IMR-90 (cell line): ENCODE results near the gene STAT3. TPM values are rescaled to one million over a fixed set of nuclear protein-coding genes. Genes with fewer than 3 reads are reported as not detected.

Source experiments
- ATAC-seq: fragments of 200-7000 bp; cut with Tn5 transposase; 2 replicates; pipeline ENCODE4 v1.9.1; 2020; ENCODE audit warnings: low read depth, mild to moderate bottlenecking, moderate library complexity
- BruUV-seq: library from RNA; stranded (reverse); fragments of 400-500 nt; replicated peaks from 2 replicates; lab custom pipeline; 2021; lab: Mats Ljungman, UMichigan
- CTCF ChIA-PET: fragments of 300-600 bp; formaldehyde crosslinking; extraction: SDS; loops from one replicate; lab custom pipeline; 2021; ENCODE audit warnings: antibody characterized with exemption; lab: Yijun Ruan, JAX
- POLR2A ChIA-PET: fragments of 300-600 bp; sonication (Branson Sonifier 250); formaldehyde crosslinking; loops from one replicate; lab custom pipeline; 2022; ENCODE audit warnings: antibody characterized with exemption; ENCODE audit not compliant: unreplicated experiment; lab: Charles Lee
- DNase-seq: peaks from one replicate; pipeline ENCODE4 v3.0.0; 2013
- H2AFZ ChIP-seq: replicated peaks from 2 replicates; pipeline ENCODE3; 2013; ENCODE audit warnings: low read length, mild to moderate bottlenecking; ENCODE audit not compliant: poor library complexity
- H2AK5ac ChIP-seq: 2 replicates; pipeline ENCODE4 v1.6.1; 2013; ENCODE audit warnings: low read depth, low read length, inconsistent platforms
- H2AK9ac ChIP-seq: replicated peaks from 2 replicates; pipeline ENCODE3; 2013; ENCODE audit warnings: mild to moderate bottlenecking, low read depth, low read length, moderate library complexity; ENCODE audit not compliant: poor library complexity
- H2BK120ac ChIP-seq: 2 replicates; pipeline ENCODE4 v1.6.1; 2013; ENCODE audit warnings: low read depth, low read length, inconsistent platforms
- H2BK15ac ChIP-seq: 3 replicates; pipeline ENCODE4 v1.6.1; 2013; ENCODE audit warnings: low read depth, low read length, inconsistent platforms
- H2BK20ac ChIP-seq: 2 replicates; pipeline ENCODE4 v1.6.1; 2013; ENCODE audit warnings: low read depth, mild to moderate bottlenecking, inconsistent platforms, low read length, moderate library complexity
- H2BK5ac ChIP-seq: 2 replicates; pipeline ENCODE4 v1.6.1; 2013; ENCODE audit warnings: mild to moderate bottlenecking, low read depth, low read length, inconsistent platforms; ENCODE audit not compliant: poor library complexity, severe bottlenecking
- H3K14ac ChIP-seq: replicated peaks from 2 replicates; pipeline ENCODE4 v1.6.1; 2013; ENCODE audit warnings: low read depth, low read length, inconsistent platforms
- H3K18ac ChIP-seq: 2 replicates; pipeline ENCODE4 v1.6.1; 2013; ENCODE audit warnings: low read depth, low read length, control low read depth
- H3K23ac ChIP-seq: 2 replicates; pipeline ENCODE4 v1.6.1; 2013; ENCODE audit warnings: low read depth, low read length, inconsistent platforms
- H3K27ac ChIP-seq: 2 replicates; pipeline ENCODE4 v1.5.1; 2013; ENCODE audit warnings: mild to moderate bottlenecking, control low read depth, low read length; ENCODE audit not compliant: insufficient read depth
- H3K27me3 ChIP-seq: 2 replicates; pipeline ENCODE4 v1.6.1; 2013; ENCODE audit warnings: low read length; ENCODE audit not compliant: control insufficient read depth, insufficient read depth
- H3K36me3 ChIP-seq: 2 replicates; pipeline ENCODE4 v1.6.1; 2013; ENCODE audit warnings: low read length, mixed read lengths; ENCODE audit not compliant: control insufficient read depth, insufficient read depth
- H3K4ac ChIP-seq: 2 replicates; pipeline ENCODE4 v1.6.1; 2013; ENCODE audit warnings: low read depth, low read length, inconsistent platforms
- H3K4me1 ChIP-seq: 2 replicates; pipeline ENCODE4 v1.6.1; 2013; ENCODE audit warnings: low read length, mixed read lengths; ENCODE audit not compliant: control insufficient read depth, insufficient read depth
- H3K4me2 ChIP-seq: 2 replicates; pipeline ENCODE4 v1.6.1; 2013; ENCODE audit warnings: low read depth, mild to moderate bottlenecking, control low read depth, low read length, moderate library complexity
- H3K4me3 ChIP-seq: 2 replicates; pipeline ENCODE4 v1.5.1; 2013; ENCODE audit warnings: low read depth, mild to moderate bottlenecking, control low read depth, low read length, moderate library complexity; ENCODE audit not compliant: insufficient read depth
- H3K56ac ChIP-seq: 2 replicates; pipeline ENCODE4 v1.6.1; 2013; ENCODE audit warnings: low read length, inconsistent platforms; ENCODE audit not compliant: insufficient read depth; ENCODE audit errors: extremely low read depth
- H3K79me1 ChIP-seq, 2 experiments: 2 replicates each; pipeline ENCODE4 v1.6.1; 2013; ENCODE audit warnings: low read length in 2 of 2, inconsistent platforms in 1 of 2, low read depth in 1 of 2
- H3K9ac ChIP-seq: 2 replicates; pipeline ENCODE4 v1.6.1; 2013; ENCODE audit warnings: low read depth, low read length, control low read depth
- H3K9me1 ChIP-seq: 2 replicates; pipeline ENCODE4 v1.6.1; 2013; ENCODE audit warnings: low read length, inconsistent platforms; ENCODE audit not compliant: insufficient read depth
- H3K9me3 ChIP-seq: 2 replicates; pipeline ENCODE4 v1.6.1; 2013; ENCODE audit warnings: low read length; ENCODE audit not compliant: control insufficient read depth, insufficient read depth
- H4K20me1 ChIP-seq: 2 replicates; pipeline ENCODE4 v1.6.1; 2013; ENCODE audit warnings: low read length, inconsistent platforms; ENCODE audit not compliant: insufficient read depth
- H4K5ac ChIP-seq: 2 replicates; pipeline ENCODE4 v1.6.1; 2013; ENCODE audit warnings: mild to moderate bottlenecking, low read depth, low read length, control low read depth
- H4K8ac ChIP-seq, 2 experiments: 2 replicates each; pipeline ENCODE4 v1.6.1; 2013; ENCODE audit warnings: low read depth in 2 of 2, low read length in 2 of 2, control low read depth in 1 of 2, inconsistent platforms in 1 of 2
- H4K91ac ChIP-seq: 2 replicates; pipeline ENCODE4 v1.6.1; 2013; ENCODE audit warnings: low read depth, low read length, inconsistent platforms; ENCODE audit not compliant: insufficient read depth
- CEBPB ChIP-seq: IDR thresholded peaks from 2 replicates; pipeline ENCODE4 v1.6.1; 2012; ENCODE audit warnings: low read depth, low read length, improper control_type of control experiment
- FOS ChIP-seq: fragments of 150-350 bp; IDR thresholded peaks from 2 replicates; pipeline ENCODE4 v1.6.1; 2016; ENCODE audit warnings: low read depth, low read length
- dilution Hi-C: fragments of 300-500 bp; cut with HindIII; formaldehyde crosslinking; loops from one replicate; pipeline ENCODE4 v1.14.3; 2018; ENCODE audit warnings: low sequenced_read_pairs; ENCODE audit not compliant: unreplicated experiment
- in situ Hi-C: fragments of 300-500 bp; cut with MboI; formaldehyde crosslinking; loops from 3 replicates; pipeline ENCODE4 v1.14.3; 2019; ENCODE audit warnings: low sequenced_read_pairs, inconsistent platforms, mixed read lengths
- intact Hi-C: fragments of 100-400 bp; cut with micrococcal nuclease; formaldehyde crosslinking; loops from 2 replicates; pipeline ENCODE4 v1.10.0; 2022
- polyA plus RNA-seq, 3 experiments: library from polyadenylated mRNA; depleted of rRNA; stranded (reverse); fragments of >200 nt; gene quantifications; 2 replicates each; pipeline ENCODE4 v1.2.3, GENCODE V29; 2012; ENCODE audit warnings: low replicate concordance in 1 of 3
- total RNA-seq: library from RNA; depleted of rRNA; stranded (reverse); fragments of >200 nt; gene quantifications from 2 replicates; pipeline ENCODE4 v1.2.3, GENCODE V29; 2012

Gene STAT3
- total and polyA plus RNA-seq, 2 of the 4 experiments (the other 2 are of a cell fraction) = 47.2 to 66.3 TPM

- H2BK5ac ChIP-seq = peak overlapping the region; percentile 35
- H3K27me3 ChIP-seq = no peaks in the 10 kb centered on the region
- peaks cover 8% of the 10 kb centered on the region for H3K4me1 ChIP-seq
- H2AFZ ChIP-seq = no peak overlapping the region
- no peak overlapping the region for H2AK5ac ChIP-seq
- in situ Hi-C loops = no loop called here
- H2BK15ac ChIP-seq = no peak overlapping the region
- H3K9me3 ChIP-seq = no peaks in the 10 kb centered on the region
- H3K4me2 ChIP-seq = no peak overlapping the region
- DNase-seq (peak; percentile 86), ATAC-seq (peak; percentile 60)
- CTCF ChIA-PET = no interaction called here
- H3K56ac ChIP-seq = no peak overlapping the region
- no peak overlapping the region for H2BK120ac ChIP-seq
- TF ChIP-seq FOS (peak; percentile 54; the same call in 1 of the 2 replicates), CEBPB (no peak)
- H2BK20ac ChIP-seq = no peak overlapping the region
- H3K9ac ChIP-seq = no peak overlapping the region
- H3K14ac ChIP-seq = no peak overlapping the region
- POLR2A ChIA-PET = no interaction called here
- H4K20me1 ChIP-seq = peaks cover 60% of the 10 kb centered on the region; the same call in 1 of the 2 replicates
- H3K23ac ChIP-seq = no peak overlapping the region
- intact Hi-C loops = no loop called here
- no peak overlapping the region for H3K18ac ChIP-seq
- peaks cover 34 to 72% of the 10 kb centered on the region in 2 experiments for H3K79me1 ChIP-seq
- no TSS peak for BruUV-seq
- H4K8ac ChIP-seq = no peak overlapping the region
- H3K36me3 ChIP-seq = peaks cover 23% of the 10 kb centered on the region
- H2AK9ac ChIP-seq = no peak overlapping the region
- dilution Hi-C loops = no loop called here
- H4K5ac ChIP-seq = no peak overlapping the region
- H4K91ac ChIP-seq = no peak overlapping the region
- no peak overlapping the region; the same call in 1 of the 2 replicates for H3K4ac ChIP-seq
- H3K27ac ChIP-seq = peak overlapping the region; percentile 4; the same call in 1 of the 2 replicates
- no peak overlapping the region for H3K4me3 ChIP-seq
- peaks cover 7% of the 10 kb centered on the region for H3K9me1 ChIP-seq
Observed at GRCh38 chr17:42347198-42347597, 41.0 kb downstream of the STAT3 start.
